Tongue (tissue), 2 donors: ENCODE measurements around the gene SNAPC4. TPM values are rescaled to one million over a fixed set of nuclear protein-coding genes. Genes with fewer than 3 reads are reported as not detected.

Source experiments
- DNase-seq: peaks from one replicate; pipeline ENCODE4 v3.0.0-alpha.2; 2015
- total RNA-seq: library from RNA; depleted of rRNA; stranded (reverse); fragments of >200 nt; gene quantifications from one replicate; pipeline ENCODE4 v1.2.3, GENCODE V29; 2014

SNAPC4 gene
- total RNA-seq = 11.5 TPM

- peak; percentile 94 for DNase-seq
These were observed at the start of gene SNAPC4 for GRCh38 chr9:136400038-136400834. Gene SNAPC4 (minus strand): TSS chr9:136400170. CDS start chr9:136398428, 1,742 bp downstream.

GRCh38 chr9:136448655-136449054 is 48.7 kb upstream of the SNAPC4 start:
- no peak for DNase-seq

GRCh38 chr9:136447173-136447778 is 47.3 kb upstream of the SNAPC4 start:
- DNase-seq = no peak

GRCh38 chr9:136445799-136446198 is 45.8 kb upstream of the SNAPC4 start:
- no peak for DNase-seq

GRCh38 chr9:136444102-136444501 is 44.1 kb upstream of the SNAPC4 start:
- DNase-seq = no peak

GRCh38 chr9:136443687-136444086 is 43.7 kb upstream of the SNAPC4 start:
- no peak for DNase-seq

GRCh38 chr9:136443087-136443486 is 43.1 kb upstream of the SNAPC4 start:
- DNase-seq = no peak

GRCh38 chr9:136442265-136442664 is 42.3 kb upstream of the SNAPC4 start:
- DNase-seq = no peak

- no peak for DNase-seq
These were observed 41.8 kb upstream of the SNAPC4 start for GRCh38 chr9:136441681-136442245.

- DNase-seq = no peak
These were observed 41.3 kb upstream of the SNAPC4 start for GRCh38 chr9:136441191-136441680.

GRCh38 chr9:136439481-136440408 is 39.8 kb upstream of the SNAPC4 start, which contains the start of gene INPP5E:
Gene INPP5E (minus strand): TSS chr9:136439845. CDS start chr9:136439419, 426 bp downstream.
- DNase-seq = peak; percentile 81

- peak; percentile 16 for DNase-seq
These were observed 38.8 kb upstream of the SNAPC4 start for GRCh38 chr9:136438548-136439480.

- no peak for DNase-seq
These were observed 38.0 kb upstream of the SNAPC4 start for GRCh38 chr9:136437839-136438547.

- peak; percentile 16 for DNase-seq
These were observed 37.5 kb upstream of the SNAPC4 start for GRCh38 chr9:136437430-136437829.

GRCh38 chr9:136436055-136436634 is 36.2 kb upstream of the SNAPC4 start:
- DNase-seq = no peak

- DNase-seq = no peak
These were observed 34.7 kb upstream of the SNAPC4 start for GRCh38 chr9:136434580-136435169.

- DNase-seq = no peak
These were observed 34.0 kb upstream of the SNAPC4 start for GRCh38 chr9:136433849-136434579.

GRCh38 chr9:136433043-136433715 is 33.2 kb upstream of the SNAPC4 start:
- DNase-seq = no peak
